Activated naive CD8-positive, alpha-beta T cell treated with anti-CD3 and anti-CD28 coated beads, Interleukin-2, amount 10 ng/mL, durations not matched to agents 7 days and 5 days (primary cell): Measurements from ENCODE around the gene ZNF512B. TPM values are rescaled to one million over a fixed set of nuclear protein-coding genes. Genes with fewer than 3 reads are reported as not detected.
"Not testable (repeated sequence)": the region's sequence is repeated elsewhere in the genome, so short reads cannot be mapped to it uniquely, and the experiment has no call there.

ENCODE experiments used
- ATAC-seq: fragments of 150-1000 bp; cut with Tn5 transposase; one replicate; pipeline ENCODE4 v1.10.0; 2021; ENCODE audit warnings: low read depth, moderate library complexity
- POLR2A ChIA-PET: fragments of 350-600 bp; sonication (Branson Sonifier 250); formaldehyde crosslinking; loops from one replicate; lab custom pipeline; 2021; ENCODE audit warnings: antibody characterized with exemption; lab: Charles Lee
- DNase-seq: peaks from one replicate; pipeline ENCODE4 v3.0.0; 2021
- H3K27ac Mint-ChIP-seq: one replicate; pipeline ENCODE4 v1.8.0; 2022; ENCODE audit warnings: mild to moderate bottlenecking, mixed read lengths
- H3K27me3 Mint-ChIP-seq: one replicate; pipeline ENCODE4 v1.8.0; 2022; ENCODE audit warnings: mild to moderate bottlenecking, moderate library complexity, mixed read lengths
- H3K36me3 Mint-ChIP-seq: one replicate; pipeline ENCODE4 v1.8.0; 2021; ENCODE audit warnings: mild to moderate bottlenecking, mixed read lengths
- H3K4me1 Mint-ChIP-seq: one replicate; pipeline ENCODE4 v1.8.0; 2021; ENCODE audit warnings: mixed read lengths
- H3K4me3 Mint-ChIP-seq: one replicate; pipeline ENCODE4 v1.8.0; 2022; ENCODE audit warnings: mild to moderate bottlenecking, moderate library complexity, mixed read lengths
- H3K9me3 Mint-ChIP-seq: one replicate; pipeline ENCODE4 v1.8.0; 2021; ENCODE audit warnings: mixed read lengths
- total RNA-seq, 2 experiments: library from RNA; stranded (reverse); gene quantifications; one replicate each; pipeline ENCODE4 v1.2.3, GENCODE V29; 2021

The ZNF512B gene
- total RNA-seq, 2 experiments from 2014 or later, result 15.4 TPM

GRCh38 chr20:63939061-63939935, 30.4 kb downstream of the ZNF512B start:
- ATAC-seq (no peak), DNase-seq (no peak)
- no peaks in the 10 kb centered on the region for H3K9me3 Mint-ChIP-seq
- no peak overlapping the region for H3K27ac Mint-ChIP-seq
- POLR2A ChIA-PET, result no interaction called here
- no peak overlapping the region for H3K4me3 Mint-ChIP-seq
- H3K36me3 Mint-ChIP-seq, result peaks cover 10% of the 10 kb centered on the region
- H3K27me3 Mint-ChIP-seq, result no peaks in the 10 kb centered on the region
- peaks cover 11% of the 10 kb centered on the region for H3K4me1 Mint-ChIP-seq

GRCh38 chr20:63937596-63937995, 32.1 kb downstream of the ZNF512B start:
- ATAC-seq, result no peak
- Mint-ChIP-seq H3K27ac (no peak overlapping the region), H3K27me3 (no peaks in the 10 kb centered on the region), H3K36me3 (peaks cover 10% of the 10 kb centered on the region), H3K4me1 (peaks cover 11% of the 10 kb centered on the region), H3K9me3 (no peaks in the 10 kb centered on the region), H3K4me3 (no peak overlapping the region)
- DNase-seq, result no peak
- POLR2A ChIA-PET, result no interaction called here

- Mint-ChIP-seq H3K9me3 (no peaks in the 10 kb centered on the region), H3K4me1 (peaks cover 2% of the 10 kb centered on the region), H3K4me3 (no peak overlapping the region), H3K27me3 (no peaks in the 10 kb centered on the region), H3K36me3 (peaks cover 21% of the 10 kb centered on the region), H3K27ac (no peak overlapping the region)
- DNase-seq (no peak), ATAC-seq (no peak)
- POLR2A ChIA-PET, result no interaction called here
Measured at GRCh38 chr20:63935447-63935846, 34.3 kb downstream of the ZNF512B start.

GRCh38 chr20:63934271-63935068, 35.3 kb downstream of the ZNF512B start:
- no peak for DNase-seq
- Mint-ChIP-seq H3K9me3 (no peaks in the 10 kb centered on the region), H3K4me1 (peaks cover 2% of the 10 kb centered on the region), H3K36me3 (peaks cover 21% of the 10 kb centered on the region), H3K27me3 (no peaks in the 10 kb centered on the region), H3K4me3 (no peak overlapping the region), H3K27ac (no peak overlapping the region)
- no peak for ATAC-seq
- POLR2A ChIA-PET, result no interaction called here

- POLR2A ChIA-PET, result no interaction called here
- Mint-ChIP-seq H3K36me3 (peaks cover 23% of the 10 kb centered on the region), H3K4me1 (peaks cover 2% of the 10 kb centered on the region), H3K4me3 (no peak overlapping the region), H3K9me3 (no peaks in the 10 kb centered on the region), H3K27ac (no peak overlapping the region), H3K27me3 (no peaks in the 10 kb centered on the region)
- DNase-seq, result no peak
- no peak for ATAC-seq
Measured at GRCh38 chr20:63933646-63934045, 36.1 kb downstream of the ZNF512B start.

- POLR2A ChIA-PET, result no interaction called here
- ATAC-seq (no peak), DNase-seq (no peak)
- Mint-ChIP-seq H3K27me3 (no peaks in the 10 kb centered on the region), H3K4me3 (no peak overlapping the region), H3K36me3 (peaks cover 24% of the 10 kb centered on the region), H3K9me3 (no peaks in the 10 kb centered on the region), H3K4me1 (peaks cover 2% of the 10 kb centered on the region), H3K27ac (no peak overlapping the region)
Measured at GRCh38 chr20:63932606-63933160, 37.0 kb downstream of the ZNF512B start.

GRCh38 chr20:63931735-63932134, 38.0 kb downstream of the ZNF512B start:
- Mint-ChIP-seq H3K36me3 (peaks cover 23% of the 10 kb centered on the region), H3K4me1 (no peaks in the 10 kb centered on the region), H3K9me3 (no peaks in the 10 kb centered on the region), H3K27me3 (no peaks in the 10 kb centered on the region), H3K4me3 (no peak overlapping the region), H3K27ac (no peak overlapping the region)
- ATAC-seq (no peak), DNase-seq (no peak)
- POLR2A ChIA-PET, result no interaction called here

- H3K9me3 Mint-ChIP-seq, result no peaks in the 10 kb centered on the region
- ATAC-seq, result no peak
- no peak overlapping the region for H3K27ac Mint-ChIP-seq
- no peak overlapping the region for H3K4me3 Mint-ChIP-seq
- H3K4me1 Mint-ChIP-seq, result no peaks in the 10 kb centered on the region
- H3K36me3 Mint-ChIP-seq, result peaks cover 23% of the 10 kb centered on the region
- DNase-seq, result no peak
- POLR2A ChIA-PET, result no interaction called here
- H3K27me3 Mint-ChIP-seq, result no peaks in the 10 kb centered on the region
Measured at GRCh38 chr20:63930971-63931553, 38.7 kb downstream of the ZNF512B start.

GRCh38 chr20:63929473-63929883, 40.3 kb downstream of the ZNF512B start:
- H3K9me3 Mint-ChIP-seq, DNase-seq, ATAC-seq, H3K4me3 Mint-ChIP-seq, H3K27ac Mint-ChIP-seq, POLR2A ChIA-PET, H3K4me1 Mint-ChIP-seq, H3K27me3 Mint-ChIP-seq: not testable (repeated sequence)
- peaks cover 20% of the 10 kb centered on the region for H3K36me3 Mint-ChIP-seq

GRCh38 chr20:63929071-63929470, 40.7 kb downstream of the ZNF512B start:
- Mint-ChIP-seq H3K27me3 (no peaks in the 10 kb centered on the region), H3K36me3 (peaks cover 20% of the 10 kb centered on the region), H3K4me1 (no peaks in the 10 kb centered on the region), H3K4me3 (no peak overlapping the region), H3K27ac (no peak overlapping the region), H3K9me3 (no peaks in the 10 kb centered on the region)
- DNase-seq, result no peak
- no peak for ATAC-seq
- POLR2A ChIA-PET, result no interaction called here

GRCh38 chr20:63926298-63926697, 43.4 kb downstream of the ZNF512B start:
- no peaks in the 10 kb centered on the region for H3K27me3 Mint-ChIP-seq
- peaks cover 13% of the 10 kb centered on the region for H3K36me3 Mint-ChIP-seq
- ATAC-seq (no peak), DNase-seq (no peak)
- H3K9me3 Mint-ChIP-seq, result no peaks in the 10 kb centered on the region
- peaks cover 2% of the 10 kb centered on the region for H3K4me1 Mint-ChIP-seq
- POLR2A ChIA-PET, result interaction anchor here (0.7 kb wide), 1 partner anchor 20 kb away, joined by 4 read pairs; no protein-coding TSS in a partner anchor
- no peak overlapping the region for H3K27ac Mint-ChIP-seq
- H3K4me3 Mint-ChIP-seq, result no peak overlapping the region

- Mint-ChIP-seq H3K27ac (no peak overlapping the region), H3K4me1 (peaks cover 2% of the 10 kb centered on the region), H3K27me3 (no peaks in the 10 kb centered on the region), H3K36me3 (peaks cover 10% of the 10 kb centered on the region), H3K4me3 (no peak overlapping the region), H3K9me3 (no peaks in the 10 kb centered on the region)
- DNase-seq, result no peak
- POLR2A ChIA-PET, result no interaction called here
- ATAC-seq, result no peak
Measured at GRCh38 chr20:63924241-63924640, 45.5 kb downstream of the ZNF512B start.

- POLR2A ChIA-PET, result no interaction called here
- no peak for DNase-seq
- Mint-ChIP-seq H3K9me3 (no peaks in the 10 kb centered on the region), H3K27me3 (no peaks in the 10 kb centered on the region), H3K27ac (peak overlapping the region; percentile 22), H3K4me1 (peaks cover 2% of the 10 kb centered on the region), H3K36me3 (peaks cover 7% of the 10 kb centered on the region), H3K4me3 (no peak overlapping the region)
- no peak for ATAC-seq
Measured at GRCh38 chr20:63923651-63924050, 46.1 kb downstream of the ZNF512B start.
